ENCODE data around the gene NMRK2.
"Not testable (repeated sequence)": the region's sequence is repeated elsewhere in the genome, so short reads cannot be mapped to it uniquely, and the experiment has no call there.

NMRK2 gene

GRCh38 chr19:3932931-3933810 lies at the start of gene NMRK2:
Gene NMRK2, plus strand, starts transcription at chr19:3933069. Its CDS starts 603 bp downstream, at chr19:3933672.
- no peak for DNase-seq

- DNase-seq: no peak
Measured at GRCh38 chr19:3890591-3890990, 42.3 kb upstream of the NMRK2 start.

GRCh38 chr19:3893509-3894179 lies 39.2 kb upstream of the NMRK2 start:
- DNase-seq: no peak

GRCh38 chr19:3894959-3895358 lies 37.9 kb upstream of the NMRK2 start:
- DNase-seq: not testable (repeated sequence)

GRCh38 chr19:3895788-3896187 lies 37.1 kb upstream of the NMRK2 start:
- DNase-seq: no peak

- DNase-seq: no peak
Measured at GRCh38 chr19:3897936-3898335, 34.9 kb upstream of the NMRK2 start.

GRCh38 chr19:3898426-3898825 lies 34.4 kb upstream of the NMRK2 start:
- no peak for DNase-seq

GRCh38 chr19:3899531-3900294 lies 33.2 kb upstream of the NMRK2 start:
- DNase-seq: no peak

GRCh38 chr19:3902317-3902973 lies 30.4 kb upstream of the NMRK2 start:
- no peak for DNase-seq

- no peak for DNase-seq
Measured at GRCh38 chr19:3904233-3904632, 28.6 kb upstream of the NMRK2 start.

- no peak for DNase-seq
Measured at GRCh38 chr19:3907626-3908265, 25.1 kb upstream of the NMRK2 start.

GRCh38 chr19:3908266-3909054 lies 24.4 kb upstream of the NMRK2 start:
- no peak for DNase-seq

- no peak for DNase-seq
Measured at GRCh38 chr19:3910105-3910504, 22.8 kb upstream of the NMRK2 start.

- DNase-seq: no peak
Measured at GRCh38 chr19:3914199-3914598, 18.7 kb upstream of the NMRK2 start.

GRCh38 chr19:3916033-3916432 lies 16.8 kb upstream of the NMRK2 start:
- DNase-seq: no peak

- no peak for DNase-seq
Measured at GRCh38 chr19:3919793-3920192, 13.1 kb upstream of the NMRK2 start.

- no peak for DNase-seq
Measured at GRCh38 chr19:3923096-3923758, 9.6 kb upstream of the NMRK2 start.

GRCh38 chr19:3923912-3924311 lies 9.0 kb upstream of the NMRK2 start:
- no peak for DNase-seq

- no peak for DNase-seq
Measured at GRCh38 chr19:3931041-3931440, 1.8 kb upstream of the NMRK2 start.

GRCh38 chr19:3936506-3937442 lies 3.9 kb downstream of the NMRK2 start:
- no peak for DNase-seq
